GM12878 (cell line): Measurements from ENCODE around the gene WNK1. TPM values are rescaled to one million over a fixed set of nuclear protein-coding genes. Genes with fewer than 3 reads are reported as not detected.

Experiments
- ATF7 ChIP-seq: fragments of 450-650 bp; IDR thresholded peaks from 2 replicates; pipeline ENCODE4 v1.6.1; 2016; ENCODE audit warnings: low read depth, mild to moderate bottlenecking
- CBFB ChIP-seq: IDR thresholded peaks from 2 replicates; pipeline ENCODE4 v1.6.1; 2016; ENCODE audit warnings: antibody characterized with exemption, low read depth
- DPF2 ChIP-seq: fragments of 450-650 bp; IDR thresholded peaks from 2 replicates; pipeline ENCODE4 v1.6.1; 2017; ENCODE audit warnings: mild to moderate bottlenecking
- EED ChIP-seq: sonication (generic); IDR thresholded peaks from 2 replicates; pipeline ENCODE4 v1.6.1; 2016; ENCODE audit warnings: antibody characterized with exemption, low read depth
- EGR1 ChIP-seq, 2 experiments: IDR thresholded peaks; 1 replicate in 1 of 2; 2 replicates in 1 of 2; pipeline ENCODE4 v1.6.1; 2011 to 2012; ENCODE audit warnings: low read depth in 2 of 2, low read length in 2 of 2, borderline replicate concordance in 1 of 2, mild to moderate bottlenecking in 1 of 2, moderate library complexity in 1 of 2
- EP300 ChIP-seq, 2 experiments: fragments of 150-350 bp in 1 of 2; IDR thresholded peaks; 2 replicates each; pipeline ENCODE4 v1.6.1; 2011 to 2012; ENCODE audit warnings: low read depth in 2 of 2, low read length in 2 of 2, borderline replicate concordance in 1 of 2, improper control_type of control experiment in 1 of 2, inconsistent platforms in 1 of 2; ENCODE audit not compliant: control insufficient read depth in 1 of 2
- ESRRA ChIP-seq: IDR thresholded peaks from 2 replicates; pipeline ENCODE4 v1.6.1; 2012; ENCODE audit warnings: mild to moderate bottlenecking, low read length, improper control_type of control experiment
- GATAD2B ChIP-seq: fragments of 450-650 bp; conservative IDR thresholded peaks from 2 replicates; pipeline ENCODE4 v1.6.1; 2017; ENCODE audit warnings: low read depth, mild to moderate bottlenecking, moderate library complexity
- IKZF1 ChIP-seq: fragments of 450-650 bp; conservative IDR thresholded peaks from 2 replicates; pipeline ENCODE4 v1.6.1; 2017; ENCODE audit warnings: antibody characterized with exemption, mild to moderate bottlenecking
- IKZF2 ChIP-seq, 2 experiments: fragments of 450-650 bp; IDR thresholded peaks; 2 replicates each; pipeline ENCODE4 v1.6.1; 2017; ENCODE audit warnings: mild to moderate bottlenecking in 2 of 2, moderate library complexity in 2 of 2
- MEF2B ChIP-seq: fragments of 450-650 bp; IDR thresholded peaks from 2 replicates; pipeline ENCODE4 v1.6.1; 2018; ENCODE audit warnings: mild to moderate bottlenecking, moderate library complexity; ENCODE audit not compliant: partially characterized antibody, poor library complexity, severe bottlenecking
- PAX5 ChIP-seq: IDR thresholded peaks from 2 replicates; pipeline ENCODE4 v1.6.1; 2011; ENCODE audit warnings: low read depth, low read length, borderline replicate concordance
- PAX8 ChIP-seq: fragments of 450-650 bp; IDR thresholded peaks from 2 replicates; pipeline ENCODE4 v1.6.1; 2017; ENCODE audit warnings: mild to moderate bottlenecking, moderate library complexity
- POLR2AphosphoS2 ChIP-seq: IDR thresholded peaks from 2 replicates; pipeline ENCODE4 v1.6.1; 2011; ENCODE audit warnings: low read depth, mild to moderate bottlenecking, low read length, improper control_type of control experiment, moderate library complexity
- RUNX3 ChIP-seq: IDR thresholded peaks from 2 replicates; pipeline ENCODE4 v1.6.1; 2012; ENCODE audit warnings: low read length, inconsistent platforms
- SMARCA5 ChIP-seq: fragments of 450-650 bp; IDR thresholded peaks from 2 replicates; pipeline ENCODE4 v1.6.1; 2017; ENCODE audit warnings: mild to moderate bottlenecking
- SMC3 ChIP-seq: IDR thresholded peaks from 2 replicates; pipeline ENCODE4 v1.6.1; 2011; ENCODE audit warnings: low read length, improper control_type of control experiment, borderline replicate concordance
- SPI1 ChIP-seq: IDR thresholded peaks from 2 replicates; pipeline ENCODE4 v1.6.1; 2011; ENCODE audit warnings: low read depth, mild to moderate bottlenecking, low read length, moderate library complexity, borderline replicate concordance; ENCODE audit not compliant: insufficient read depth
- STAT1 ChIP-seq: fragments of 450-650 bp; conservative IDR thresholded peaks from 2 replicates; pipeline ENCODE4 v1.6.1; 2014; ENCODE audit warnings: antibody characterized with exemption, mild to moderate bottlenecking
- TCF12 ChIP-seq: IDR thresholded peaks from 2 replicates; pipeline ENCODE4 v1.6.1; 2011; ENCODE audit warnings: low read depth, mild to moderate bottlenecking, low read length
- polyA plus RNA-seq, 11 experiments: library from polyadenylated mRNA; depleted of rRNA in 4 of 11; unstranded in 6 of 11; stranded (reverse) in 5 of 11; fragments of >200 nt; fragmentation: Nextera tagmentation in 4 of 11; fragmentation: Illumina TruSeq in 1 of 11; extraction: Ambion mirVana in 4 of 11; extraction: Trizol in 1 of 11; gene quantifications; 1 replicate in 1 of 11; 2 replicates in 10 of 11; pipeline versions ENCODE4 v1.2.1 to v1.2.3, GENCODE V29; 2011 to 2016; ENCODE audit warnings: inconsistent platforms in 2 of 11, missing spikeins in 2 of 11, low read depth in 1 of 11
- total RNA-seq, 4 experiments: library from RNA; depleted of rRNA in 3 of 4; stranded (reverse); fragments of >200 nt in 3 of 4; fragmentation: Illumina TruSeq in 1 of 4; extraction: Trizol in 1 of 4; gene quantifications; 2 replicates each; pipeline versions ENCODE4 v1.2.1 to v1.2.3, GENCODE V29; 2013 to 2021
- TF ChIP-seq, protein P1 (sequence below): fragments of 450-650 bp; IDR thresholded peaks from 2 replicates; pipeline ENCODE4 v1.6.1; 2017; ENCODE audit warnings: mild to moderate bottlenecking, moderate library complexity
- TF ChIP-seq, protein P2 (sequence below): IDR thresholded peaks from 2 replicates; pipeline ENCODE4 v1.6.1; 2012; ENCODE audit warnings: low read depth, low read length, improper control_type of control experiment
- TF ChIP-seq, protein P3 (sequence below): IDR thresholded peaks from 2 replicates; pipeline ENCODE4 v1.6.1; 2011; ENCODE audit warnings: mild to moderate bottlenecking, low read depth, low read length, moderate library complexity; ENCODE audit not compliant: insufficient replicate concordance

Gene WNK1
- total and polyA plus RNA-seq, 10 of the 15 experiments (the other 5 are each of a cell fraction or from before 2014, with no cell fraction given), result 9.6 to 151 (median 86.6) TPM

DNA sequence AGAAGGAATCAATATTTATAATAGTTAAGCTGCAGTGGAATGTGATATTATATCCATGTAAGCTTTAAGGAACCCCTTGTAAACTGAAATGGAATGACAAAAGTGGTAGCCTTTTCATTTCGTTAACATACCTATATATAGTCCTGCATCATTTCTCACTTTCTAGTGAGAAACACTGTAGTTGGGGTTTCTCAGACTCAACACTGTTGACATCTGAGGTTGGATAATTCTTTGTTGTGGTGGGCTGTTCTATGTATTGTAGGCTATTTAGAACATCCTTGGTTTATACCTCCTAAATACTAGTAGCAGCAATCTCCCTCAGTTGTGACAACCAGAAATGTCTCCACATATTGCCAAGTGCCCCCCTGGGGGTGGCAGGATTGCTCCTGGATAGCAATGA lies 118.0 kb downstream of the WNK1 start (continued):
- TF ChIP-seq, protein P1, sequence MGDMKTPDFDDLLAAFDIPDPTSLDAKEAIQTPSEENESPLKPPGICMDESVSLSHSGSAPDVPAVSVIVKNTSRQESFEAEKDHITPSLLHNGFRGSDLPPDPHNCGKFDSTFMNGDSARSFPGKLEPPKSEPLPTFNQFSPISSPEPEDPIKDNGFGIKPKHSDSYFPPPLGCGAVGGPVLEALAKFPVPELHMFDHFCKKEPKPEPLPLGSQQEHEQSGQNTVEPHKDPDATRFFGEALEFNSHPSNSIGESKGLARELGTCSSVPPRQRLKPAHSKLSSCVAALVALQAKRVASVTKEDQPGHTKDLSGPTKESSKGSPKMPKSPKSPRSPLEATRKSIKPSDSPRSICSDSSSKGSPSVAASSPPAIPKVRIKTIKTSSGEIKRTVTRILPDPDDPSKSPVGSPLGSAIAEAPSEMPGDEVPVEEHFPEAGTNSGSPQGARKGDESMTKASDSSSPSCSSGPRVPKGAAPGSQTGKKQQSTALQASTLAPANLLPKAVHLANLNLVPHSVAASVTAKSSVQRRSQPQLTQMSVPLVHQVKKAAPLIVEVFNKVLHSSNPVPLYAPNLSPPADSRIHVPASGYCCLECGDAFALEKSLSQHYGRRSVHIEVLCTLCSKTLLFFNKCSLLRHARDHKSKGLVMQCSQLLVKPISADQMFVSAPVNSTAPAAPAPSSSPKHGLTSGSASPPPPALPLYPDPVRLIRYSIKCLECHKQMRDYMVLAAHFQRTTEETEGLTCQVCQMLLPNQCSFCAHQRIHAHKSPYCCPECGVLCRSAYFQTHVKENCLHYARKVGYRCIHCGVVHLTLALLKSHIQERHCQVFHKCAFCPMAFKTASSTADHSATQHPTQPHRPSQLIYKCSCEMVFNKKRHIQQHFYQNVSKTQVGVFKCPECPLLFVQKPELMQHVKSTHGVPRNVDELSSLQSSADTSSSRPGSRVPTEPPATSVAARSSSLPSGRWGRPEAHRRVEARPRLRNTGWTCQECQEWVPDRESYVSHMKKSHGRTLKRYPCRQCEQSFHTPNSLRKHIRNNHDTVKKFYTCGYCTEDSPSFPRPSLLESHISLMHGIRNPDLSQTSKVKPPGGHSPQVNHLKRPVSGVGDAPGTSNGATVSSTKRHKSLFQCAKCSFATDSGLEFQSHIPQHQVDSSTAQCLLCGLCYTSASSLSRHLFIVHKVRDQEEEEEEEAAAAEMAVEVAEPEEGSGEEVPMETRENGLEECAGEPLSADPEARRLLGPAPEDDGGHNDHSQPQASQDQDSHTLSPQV, result no peak
- no peak for TF ChIP-seq ESRRA
- peak; percentile 90 for TF ChIP-seq RUNX3
- no peak for TF ChIP-seq CBFB
- TF ChIP-seq MEF2B, result no peak
- TF ChIP-seq, protein P2, sequence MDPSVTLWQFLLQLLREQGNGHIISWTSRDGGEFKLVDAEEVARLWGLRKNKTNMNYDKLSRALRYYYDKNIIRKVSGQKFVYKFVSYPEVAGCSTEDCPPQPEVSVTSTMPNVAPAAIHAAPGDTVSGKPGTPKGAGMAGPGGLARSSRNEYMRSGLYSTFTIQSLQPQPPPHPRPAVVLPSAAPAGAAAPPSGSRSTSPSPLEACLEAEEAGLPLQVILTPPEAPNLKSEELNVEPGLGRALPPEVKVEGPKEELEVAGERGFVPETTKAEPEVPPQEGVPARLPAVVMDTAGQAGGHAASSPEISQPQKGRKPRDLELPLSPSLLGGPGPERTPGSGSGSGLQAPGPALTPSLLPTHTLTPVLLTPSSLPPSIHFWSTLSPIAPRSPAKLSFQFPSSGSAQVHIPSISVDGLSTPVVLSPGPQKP, result no peak
- TF ChIP-seq STAT1, result no peak
- TF ChIP-seq EP300 (IDR thresholded peaks at IDR 0.05; ENCODE audit: borderline replicate concordance in 1 of 2, control insufficient read depth in 1 of 2, low read depth in 2 of 2, low read length in 2 of 2), result no peak
- TF ChIP-seq EED, result no peak
- TF ChIP-seq EGR1 (IDR thresholded peaks at IDR 0.05; ENCODE audit: borderline replicate concordance in 1 of 2, low read depth in 2 of 2, low read length in 2 of 2), result no peak
- TF ChIP-seq IKZF2 (IDR thresholded peaks at IDR 0.05), result no peak
- TF ChIP-seq, protein P3, sequence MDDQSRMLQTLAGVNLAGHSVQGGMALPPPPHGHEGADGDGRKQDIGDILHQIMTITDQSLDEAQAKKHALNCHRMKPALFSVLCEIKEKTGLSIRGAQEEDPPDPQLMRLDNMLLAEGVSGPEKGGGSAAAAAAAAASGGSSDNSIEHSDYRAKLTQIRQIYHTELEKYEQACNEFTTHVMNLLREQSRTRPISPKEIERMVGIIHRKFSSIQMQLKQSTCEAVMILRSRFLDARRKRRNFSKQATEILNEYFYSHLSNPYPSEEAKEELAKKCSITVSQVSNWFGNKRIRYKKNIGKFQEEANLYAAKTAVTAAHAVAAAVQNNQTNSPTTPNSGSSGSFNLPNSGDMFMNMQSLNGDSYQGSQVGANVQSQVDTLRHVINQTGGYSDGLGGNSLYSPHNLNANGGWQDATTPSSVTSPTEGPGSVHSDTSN, result no peak
- TF ChIP-seq DPF2, result no peak
- TF ChIP-seq SPI1, result no peak
- no peak for TF ChIP-seq GATAD2B
- TF ChIP-seq IKZF1, result no peak
- no peak for TF ChIP-seq POLR2AphosphoS2
- no peak for TF ChIP-seq PAX5
- no peak for TF ChIP-seq ATF7
- no peak for TF ChIP-seq SMC3
- no peak for TF ChIP-seq TCF12
- no peak for TF ChIP-seq SMARCA5
- TF ChIP-seq PAX8, result no peak
